GM18519 (cell line): ENCODE measurements around the gene KIAA0753.

Experiments used
- ATAC-seq: cut with Tn5 transposase; IDR thresholded peaks from one replicate; pipeline ENCODE4 v1.9.1; 2021; ENCODE audit warnings: mild to moderate bottlenecking, moderate library complexity; ENCODE audit not compliant: unreplicated experiment, low FRiP score

The KIAA0753 gene

GRCh38 chr17:6640536-6641246 is at the start of gene KIAA0753, which contains the start of gene TXNDC17:
Gene KIAA0753, minus strand, starts transcription at chr17:6640711. Its CDS starts 5,608 bp downstream, at chr17:6635103.
Gene TXNDC17, plus strand, starts transcription at chr17:6641060. Its CDS starts 23 bp downstream, at chr17:6641083.
- peak; percentile 72 for ATAC-seq

- ATAC-seq: no peak
Observed at GRCh38 chr17:6688944-6689343, 48.4 kb upstream of the KIAA0753 start.

GRCh38 chr17:6686026-6686425 is 45.5 kb upstream of the KIAA0753 start:
- ATAC-seq: no peak

GRCh38 chr17:6684881-6685767 is 44.6 kb upstream of the KIAA0753 start:
- ATAC-seq: no peak

GRCh38 chr17:6684460-6684783 is 43.9 kb upstream of the KIAA0753 start:
- ATAC-seq: no peak

DNA sequence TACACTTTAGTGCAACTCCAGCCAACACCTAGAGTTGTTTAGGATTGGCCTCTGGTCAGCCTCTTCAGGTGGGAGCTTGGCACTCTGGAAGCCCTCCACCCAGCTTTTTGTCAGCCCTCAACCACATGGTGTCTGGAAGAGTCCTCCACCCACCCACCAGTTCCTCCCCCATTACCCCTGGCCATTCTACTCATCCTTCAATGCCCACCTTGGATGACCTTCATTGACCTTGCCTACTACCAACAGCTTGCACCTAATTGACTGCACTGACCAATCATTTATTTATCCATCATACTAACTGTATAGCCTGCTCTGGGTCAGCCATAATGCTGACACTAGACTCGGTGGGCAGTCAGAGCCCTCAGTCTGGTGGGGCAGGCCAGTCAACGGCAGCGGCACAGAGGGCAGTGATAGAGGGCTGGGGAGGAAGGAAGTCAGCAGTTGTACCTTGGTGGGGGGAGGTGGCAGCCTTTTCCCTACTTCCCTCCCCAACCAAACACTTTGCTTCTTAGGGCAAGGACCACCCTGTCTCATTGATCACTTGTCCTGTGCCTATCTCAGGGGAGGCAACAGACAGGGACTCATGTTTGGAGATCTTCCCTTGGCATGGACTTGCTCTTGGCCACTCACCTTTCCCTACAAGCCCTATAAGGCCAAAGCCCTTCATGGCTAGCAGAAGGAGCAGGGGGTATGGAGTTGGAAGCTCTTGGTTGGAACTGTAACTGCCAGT is 43.4 kb upstream of the KIAA0753 start:
- ATAC-seq: no peak

DNA sequence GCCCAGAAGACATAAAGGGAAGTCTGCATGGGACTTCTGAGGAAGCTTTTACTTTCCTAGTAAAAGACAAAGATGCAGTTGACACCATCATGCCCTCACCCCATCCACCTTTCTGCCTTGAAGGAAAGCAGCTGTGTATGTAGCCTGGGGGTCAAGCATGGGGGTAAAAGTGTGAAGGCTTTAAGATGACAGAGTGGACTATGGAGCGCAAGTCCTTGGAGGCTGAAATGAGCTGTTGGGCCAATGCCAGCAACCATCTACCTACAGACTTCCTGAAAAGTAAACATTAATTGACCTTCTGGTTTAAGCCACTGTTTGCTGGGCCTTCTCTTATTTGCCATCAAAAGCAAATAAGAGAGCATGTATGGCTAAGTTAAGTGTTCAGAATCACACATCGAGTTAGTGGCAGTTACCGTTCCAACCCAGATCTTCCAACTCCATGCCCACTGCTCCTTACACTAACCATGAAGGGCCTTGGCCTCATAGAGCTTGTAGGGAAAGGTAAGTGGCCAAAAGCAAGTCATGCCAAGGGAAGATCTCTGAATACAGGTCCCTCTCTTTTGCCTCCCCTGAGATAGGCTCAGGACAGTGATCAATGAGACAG is 42.7 kb upstream of the KIAA0753 start:
- no peak for ATAC-seq

DNA sequence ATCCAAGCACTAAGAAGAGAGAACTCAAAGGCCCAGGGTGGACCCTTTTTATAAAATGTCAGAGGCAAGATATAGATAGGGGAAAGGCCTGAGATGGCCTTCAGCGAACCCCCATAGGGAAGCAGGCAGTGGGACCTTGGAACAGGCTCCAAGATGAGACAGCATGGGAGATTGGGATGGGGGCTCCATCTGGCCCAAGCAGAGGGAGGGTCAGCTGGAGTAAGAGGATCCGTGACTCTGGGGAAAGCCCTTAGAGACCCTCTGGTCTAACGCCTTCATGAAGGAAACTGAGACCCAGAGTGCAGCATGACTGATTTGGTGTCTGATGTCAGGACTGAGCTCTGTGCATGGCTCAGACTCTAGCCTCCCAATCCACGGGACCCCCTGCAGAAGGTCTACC is 41.8 kb upstream of the KIAA0753 start:
- ATAC-seq: no peak

- ATAC-seq: no peak
Observed at GRCh38 chr17:6681671-6682070, 41.2 kb upstream of the KIAA0753 start.

DNA sequence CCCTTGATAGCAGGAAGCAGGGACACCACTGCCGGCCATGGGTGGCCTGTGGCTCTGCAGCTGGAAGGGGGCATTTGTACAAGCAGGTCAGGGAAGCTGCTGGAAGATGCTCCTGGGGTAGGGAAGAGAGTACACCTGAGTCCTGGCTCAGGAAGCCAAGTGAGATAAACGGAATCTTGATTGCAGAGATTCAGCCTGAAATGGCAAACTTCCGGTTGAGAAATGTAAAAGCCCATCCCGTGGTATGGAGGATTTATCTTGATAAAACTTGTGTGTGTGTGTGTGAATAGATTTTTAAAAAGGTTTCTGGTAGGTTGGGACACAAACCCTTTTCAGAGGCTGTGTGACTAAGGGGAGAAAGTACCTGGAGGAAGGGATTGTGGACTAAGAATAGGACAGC is 40.7 kb upstream of the KIAA0753 start:
- ATAC-seq: no peak

DNA sequence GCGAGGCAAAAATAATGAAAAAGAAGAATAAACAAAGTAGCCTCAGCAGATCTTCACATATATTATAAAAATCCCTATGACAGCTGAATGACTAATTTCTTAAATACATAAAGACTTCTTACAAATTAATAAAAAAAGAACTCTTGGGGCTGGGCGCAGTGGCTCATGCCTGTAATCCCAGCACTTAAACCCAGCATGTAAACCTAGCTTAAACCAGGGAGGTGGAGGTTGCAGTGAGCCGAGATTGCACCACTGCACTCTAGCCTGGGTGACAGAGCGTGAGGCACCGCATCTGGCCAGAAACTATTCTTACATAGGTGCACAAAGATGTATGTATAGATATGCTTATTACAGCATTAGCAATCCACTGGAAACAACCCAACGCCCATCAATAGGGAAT is 38.7 kb upstream of the KIAA0753 start:
- no peak for ATAC-seq

- ATAC-seq: no peak
Observed at GRCh38 chr17:6677946-6678345, 37.4 kb upstream of the KIAA0753 start.

- ATAC-seq: no peak
Observed at GRCh38 chr17:6677158-6677831, 36.8 kb upstream of the KIAA0753 start.

GRCh38 chr17:6676802-6677157 is 36.3 kb upstream of the KIAA0753 start:
- no peak for ATAC-seq

- ATAC-seq: no peak
Observed at GRCh38 chr17:6675201-6675825, 34.8 kb upstream of the KIAA0753 start.

GRCh38 chr17:6674586-6674985 is 34.1 kb upstream of the KIAA0753 start:
- no peak for ATAC-seq

DNA sequence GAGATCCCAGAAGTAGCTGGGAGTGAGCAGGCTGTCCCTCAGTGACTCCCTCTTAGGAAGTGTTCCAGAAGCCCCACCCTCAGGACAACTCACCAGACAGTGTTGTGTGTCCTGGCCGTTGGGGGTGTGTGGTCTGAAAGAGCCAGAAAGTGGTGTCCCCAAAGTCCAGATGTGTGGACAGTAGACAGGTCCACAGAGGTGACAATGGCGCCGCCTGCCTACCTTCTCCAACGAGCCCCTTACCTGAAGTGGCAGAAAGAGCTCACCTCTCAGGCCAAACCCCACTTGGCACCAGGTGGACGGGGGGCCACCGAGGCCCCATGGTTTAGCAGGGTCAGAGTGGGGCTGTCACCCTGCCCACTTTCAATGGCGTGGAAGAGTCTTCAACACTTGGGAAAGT is 30.9 kb upstream of the KIAA0753 start:
- no peak for ATAC-seq

DNA sequence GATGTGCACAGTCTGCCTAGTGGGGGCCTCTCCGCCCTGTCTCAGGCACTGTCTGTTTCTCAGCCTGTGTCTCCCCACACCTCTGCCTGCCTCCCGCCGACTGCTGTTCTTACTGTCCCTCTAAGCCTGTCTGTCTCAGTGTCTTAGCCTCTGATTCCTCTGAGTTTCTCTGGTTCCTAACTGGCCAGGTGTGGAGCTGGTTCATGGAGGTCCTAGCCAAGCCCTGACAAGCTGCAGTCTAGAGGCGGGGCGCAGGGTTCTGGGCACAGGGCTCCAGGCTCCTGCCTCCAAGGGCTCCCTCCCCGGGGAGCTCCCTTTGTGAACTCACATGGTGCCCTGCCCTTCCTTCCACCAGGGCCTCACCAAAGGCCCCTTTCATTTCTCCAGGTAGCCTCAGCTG is 30.5 kb upstream of the KIAA0753 start:
- ATAC-seq: no peak

DNA sequence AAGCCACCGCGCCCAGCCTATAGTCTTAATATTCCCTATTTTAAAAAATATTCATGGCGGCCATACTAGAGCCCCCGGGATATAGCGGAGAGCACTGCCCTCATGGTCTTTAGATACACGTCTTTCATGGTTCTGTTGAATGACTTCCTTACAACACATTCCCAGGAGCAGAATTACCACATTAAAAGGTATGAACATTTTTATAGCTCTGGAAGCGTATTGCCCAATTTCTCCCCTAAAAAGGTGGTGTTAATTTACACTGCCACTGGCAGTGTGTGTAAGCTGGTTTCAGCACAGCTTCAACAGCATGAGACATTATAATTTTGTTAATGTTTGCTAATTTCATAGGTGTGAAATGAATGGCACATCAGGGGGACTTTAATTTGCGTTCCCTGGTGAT is 30.1 kb upstream of the KIAA0753 start:
- ATAC-seq: no peak
